B cell (primary cell): ENCODE measurements around the gene LYRM1. TPM values are rescaled to one million over a fixed set of nuclear protein-coding genes. Genes with fewer than 3 reads are reported as not detected.

Source experiments
- ATAC-seq: fragments of 200-7000 bp; cut with Tn5 transposase; one replicate; pipeline ENCODE4 v1.10.0; 2021; ENCODE audit warnings: low read depth, mild to moderate bottlenecking, moderate number of reproducible peaks, moderate library complexity
- CTCF ChIA-PET: fragments of 350-600 bp; sonication (Branson Sonifier 250); formaldehyde crosslinking; loops from one replicate; lab custom pipeline; 2021; ENCODE audit warnings: antibody characterized with exemption, inconsistent platforms; lab: Charles Lee
- POLR2A ChIA-PET: fragments of 350-600 bp; sonication (Branson Sonifier 250); formaldehyde crosslinking; loops from one replicate; lab custom pipeline; 2021; ENCODE audit warnings: antibody characterized with exemption; lab: Charles Lee
- DNase-seq: peaks from one replicate; pipeline ENCODE4 v3.0.0; 2013
- H2AFZ ChIP-seq: 2 replicates; pipeline ENCODE4 v1.6.1; 2012; ENCODE audit warnings: mild to moderate bottlenecking, low read depth, low read length; ENCODE audit not compliant: insufficient read depth, poor library complexity, severe bottlenecking
- H3K27ac ChIP-seq, 2 donors: 1 replicate in 1 of 2; 2 replicates in 1 of 2; pipeline ENCODE4 v1.5.1; 2012 to 2013; ENCODE audit warnings: low read length in 2 of 2, mild to moderate bottlenecking in 2 of 2, moderate library complexity in 1 of 2
- H3K27me3 ChIP-seq, 4 experiments: fragments of 200-600 bp in 1 of 4; sonication (generic) in 1 of 4; replicated peaks in 1 of 4; 1 replicate in 2 of 4; 2 replicates in 2 of 4; pipeline versions ENCODE4 v1.6.1 to v1.7.0; 2013 to 2016; ENCODE audit warnings: low read length in 3 of 4, mild to moderate bottlenecking in 2 of 4, mixed read lengths in 1 of 4, moderate library complexity in 1 of 4; ENCODE audit not compliant: insufficient read depth in 4 of 4, control insufficient read depth in 3 of 4; ENCODE audit errors: control extremely low read depth in 1 of 4
- H3K36me3 ChIP-seq, 2 experiments: replicated peaks in 1 of 2; 1 replicate in 1 of 2; 2 replicates in 1 of 2; pipeline versions ENCODE4 v1.6.1 to v1.7.1; 2013; ENCODE audit warnings: low read length in 1 of 2; ENCODE audit not compliant: insufficient read depth in 2 of 2, control insufficient read depth in 1 of 2; ENCODE audit errors: control extremely low read depth in 1 of 2, extremely low read depth in 1 of 2
- H3K4me1 ChIP-seq, 2 donors: fragments of 200-600 bp in 1 of 2; sonication (generic) in 1 of 2; 1 replicate in 1 of 2; 2 replicates in 1 of 2; pipeline versions ENCODE4 v1.5.1 to v1.6.1; 2013 to 2017; ENCODE audit warnings: low read length in 2 of 2; ENCODE audit not compliant: control insufficient read depth in 2 of 2, insufficient read depth in 2 of 2
- H3K4me2 ChIP-seq: replicated peaks from 2 replicates; pipeline ENCODE3; 2012; ENCODE audit warnings: mild to moderate bottlenecking, low read depth, low read length; ENCODE audit not compliant: poor library complexity, severe bottlenecking
- H3K4me3 ChIP-seq, 5 experiments: fragments of 200-600 bp in 1 of 5; sonication (generic) in 1 of 5; 1 replicate in 3 of 5; 2 replicates in 2 of 5; pipeline versions ENCODE4 v1.5.1 to v1.7.0; 2011 to 2016; ENCODE audit warnings: low read length in 4 of 5, mild to moderate bottlenecking in 4 of 5, low read depth in 2 of 5, control low read depth in 1 of 5, moderate library complexity in 1 of 5; ENCODE audit not compliant: insufficient read depth in 1 of 5; ENCODE audit errors: control extremely low read depth in 1 of 5, extremely low read depth in 1 of 5
- H3K79me2 ChIP-seq: fragments of 200-600 bp; sonication (generic); one replicate; pipeline ENCODE4 v1.6.0; 2016; ENCODE audit warnings: low read length; ENCODE audit not compliant: control insufficient read depth, insufficient read depth
- H3K9ac ChIP-seq: fragments of 200-600 bp; sonication (generic); 2 replicates; pipeline ENCODE4 v1.6.1; 2017; ENCODE audit warnings: mild to moderate bottlenecking, low read length, moderate library complexity
- H3K9me3 ChIP-seq, 3 donors: one replicate each; pipeline versions ENCODE4 v1.6.1 to v1.7.1; 2013; ENCODE audit warnings: low read length in 2 of 3; ENCODE audit not compliant: control insufficient read depth in 2 of 3, insufficient read depth in 1 of 3; ENCODE audit errors: control extremely low read depth in 1 of 3
- H4K20me1 ChIP-seq: 2 replicates; pipeline ENCODE4 v1.6.0; 2012; ENCODE audit warnings: mild to moderate bottlenecking, low read length; ENCODE audit not compliant: insufficient read depth, control insufficient read depth, poor library complexity, severe bottlenecking
- H3K27ac Mint-ChIP-seq: one replicate; pipeline ENCODE4 v1.8.0; 2021; ENCODE audit warnings: mixed read lengths
- H3K27me3 Mint-ChIP-seq: one replicate; pipeline ENCODE4 v1.8.0; 2021; ENCODE audit warnings: mixed read lengths
- H3K4me1 Mint-ChIP-seq: one replicate; pipeline ENCODE4 v1.8.0; 2021; ENCODE audit warnings: mixed read lengths
- H3K4me3 Mint-ChIP-seq: one replicate; pipeline ENCODE4 v1.8.0; 2021; ENCODE audit warnings: mixed read lengths
- H3K9me3 Mint-ChIP-seq: one replicate; pipeline ENCODE4 v1.8.0; 2022; ENCODE audit warnings: mixed read lengths; ENCODE audit not compliant: insufficient read depth
- EZH2 ChIP-seq: IDR thresholded peaks from 2 replicates; pipeline ENCODE4 v1.6.1; 2012; ENCODE audit warnings: borderline replicate concordance, low read depth, mild to moderate bottlenecking, moderate library complexity, low read length; ENCODE audit not compliant: insufficient read depth, poor library complexity, severe bottlenecking
- WGBS: methylation state at CpG from one replicate; pipeline ENCODE4 v1.1.5; 2013; ENCODE audit warnings: missing lambda C conversion rate; ENCODE audit not compliant: insufficient coverage; 5-methylcytosine and 5-hydroxymethylcytosine counted together
- intact Hi-C: fragments of 100-400 bp; cut with micrococcal nuclease; formaldehyde crosslinking; loops from one replicate; pipeline ENCODE4 v1.10.0; 2022
- polyA plus RNA-seq: library from polyadenylated mRNA; depleted of rRNA; stranded (reverse); fragments of >200 nt; gene quantifications from 2 replicates; pipeline ENCODE4 v1.2.3, GENCODE V29; 2012
- total RNA-seq, 2 donors: library from RNA; stranded (reverse); fragments of 120-200 nt in 1 of 2; gene quantifications; 1 replicate in 1 of 2; 2 replicates in 1 of 2; pipeline versions ENCODE4 v1.2.3 to v1.2.4, GENCODE V29; 2013 to 2022
- TF ChIP-seq, protein P1 (sequence below): fragments of 200-600 bp; IDR thresholded peaks from one replicate; pipeline ENCODE4 v1.8.0; 2022; ENCODE audit warnings: antibody characterized with exemption, mild to moderate bottlenecking

The LYRM1 gene
- total and polyA plus RNA-seq, 2 donors (not counting 1 experiment from before 2014, with no cell fraction given) = 20.0 to 21.8 TPM

DNA sequence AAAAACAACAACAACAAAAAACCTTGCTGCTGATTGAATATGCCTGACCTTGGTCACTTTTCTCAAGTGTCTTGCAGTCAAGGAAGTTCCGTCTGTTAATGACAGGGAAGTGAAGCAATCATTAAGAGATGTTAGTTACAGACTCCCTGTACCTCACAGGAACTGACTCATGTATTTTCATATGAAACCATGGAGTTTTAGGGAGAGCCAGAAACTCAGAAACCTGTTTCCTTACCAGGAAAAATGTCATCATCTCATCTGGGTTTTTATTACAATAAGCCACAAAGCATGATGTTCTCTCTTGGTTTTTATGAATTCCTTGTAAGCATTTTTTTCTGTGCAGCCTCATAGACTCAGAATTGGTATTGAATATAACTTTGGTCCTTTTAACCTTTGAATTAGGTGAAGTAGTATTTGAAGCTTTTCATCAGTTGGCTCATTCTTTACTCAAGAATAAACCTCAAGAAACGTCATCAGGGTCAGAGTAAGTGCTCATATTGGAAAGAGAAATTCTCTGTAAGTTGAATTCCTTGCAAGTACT, 10.3 kb downstream of the LYRM1 start:
- Histone ChIP-seq H3K27ac (no peak overlapping the region), H3K27me3 (no peaks in the 10 kb centered on the region), H4K20me1 (peaks cover 21% of the 10 kb centered on the region), H2AFZ (no peak overlapping the region), H3K79me2 (peaks cover 58% of the 10 kb centered on the region), H3K36me3 (no peaks in the 10 kb centered on the region), H3K9me3 (no peaks in the 10 kb centered on the region), H3K4me3 (no peak overlapping the region), H3K4me1 (no peaks in the 10 kb centered on the region), H3K4me2 (no peak overlapping the region), H3K9ac (no peak overlapping the region)
- DNase-seq (no peak), ATAC-seq (no peak)
- CTCF ChIA-PET = no interaction called here
- Mint-ChIP-seq H3K4me3 (no peak overlapping the region), H3K27ac (no peak overlapping the region), H3K9me3 (no peaks in the 10 kb centered on the region), H3K27me3 (no peaks in the 10 kb centered on the region), H3K4me1 (peaks cover 7% of the 10 kb centered on the region)
- TF ChIP-seq, protein P1, sequence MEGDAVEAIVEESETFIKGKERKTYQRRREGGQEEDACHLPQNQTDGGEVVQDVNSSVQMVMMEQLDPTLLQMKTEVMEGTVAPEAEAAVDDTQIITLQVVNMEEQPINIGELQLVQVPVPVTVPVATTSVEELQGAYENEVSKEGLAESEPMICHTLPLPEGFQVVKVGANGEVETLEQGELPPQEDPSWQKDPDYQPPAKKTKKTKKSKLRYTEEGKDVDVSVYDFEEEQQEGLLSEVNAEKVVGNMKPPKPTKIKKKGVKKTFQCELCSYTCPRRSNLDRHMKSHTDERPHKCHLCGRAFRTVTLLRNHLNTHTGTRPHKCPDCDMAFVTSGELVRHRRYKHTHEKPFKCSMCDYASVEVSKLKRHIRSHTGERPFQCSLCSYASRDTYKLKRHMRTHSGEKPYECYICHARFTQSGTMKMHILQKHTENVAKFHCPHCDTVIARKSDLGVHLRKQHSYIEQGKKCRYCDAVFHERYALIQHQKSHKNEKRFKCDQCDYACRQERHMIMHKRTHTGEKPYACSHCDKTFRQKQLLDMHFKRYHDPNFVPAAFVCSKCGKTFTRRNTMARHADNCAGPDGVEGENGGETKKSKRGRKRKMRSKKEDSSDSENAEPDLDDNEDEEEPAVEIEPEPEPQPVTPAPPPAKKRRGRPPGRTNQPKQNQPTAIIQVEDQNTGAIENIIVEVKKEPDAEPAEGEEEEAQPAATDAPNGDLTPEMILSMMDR = no peak
- TF ChIP-seq EZH2 = no peak
- intact Hi-C loops = no loop called here
- no CpG with 5 or more reads among the region's 2 CpGs for WGBS
- POLR2A ChIA-PET = no interaction called here

DNA sequence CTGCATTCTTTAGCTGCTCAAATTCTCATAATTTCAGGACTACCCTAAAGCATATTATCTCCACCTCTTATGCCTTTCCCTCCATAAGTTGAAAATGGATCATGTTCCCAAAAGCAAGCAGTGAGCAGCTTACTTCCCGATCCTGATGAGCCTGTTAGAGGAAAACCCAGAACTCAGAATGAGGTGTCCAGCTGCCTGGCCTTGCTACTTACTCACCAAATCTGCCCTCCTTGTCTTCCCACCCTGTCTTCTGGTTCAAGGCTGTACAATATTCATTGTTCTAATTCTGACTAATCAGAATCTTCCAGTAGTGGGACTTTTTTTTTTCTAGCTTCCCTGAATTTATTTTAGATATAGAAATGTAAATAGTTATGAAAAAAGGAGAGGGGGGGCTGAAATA, 10.8 kb downstream of the LYRM1 start:
- ChIA-PET CTCF (interaction anchor here (0.7 to 1.1 kb wide), 2 partner anchors 61 to 176 kb away, joined by 3 read pairs; no protein-coding TSS in a partner anchor), POLR2A (no interaction called here)
- no peak overlapping the region for H3K27ac Mint-ChIP-seq

More for the DNA sequence above, 10.8 kb downstream of the LYRM1 start:
- H3K27me3 Mint-ChIP-seq = no peaks in the 10 kb centered on the region
- peaks cover 7% of the 10 kb centered on the region for H3K4me1 Mint-ChIP-seq
- no peaks in the 10 kb centered on the region for H3K27me3 ChIP-seq
- no peak overlapping the region for H2AFZ ChIP-seq
- H3K4me3 ChIP-seq = no peak overlapping the region
- WGBS = 90% methylated on average over 1 of the region's 1 CpG
- H3K9me3 Mint-ChIP-seq = no peaks in the 10 kb centered on the region
- H3K4me3 Mint-ChIP-seq = no peak overlapping the region
- no peak for TF ChIP-seq EZH2
- TF ChIP-seq, protein P1 = no peak
- no peaks in the 10 kb centered on the region for H3K4me1 ChIP-seq
- H3K9ac ChIP-seq = no peak overlapping the region
- no peak for DNase-seq
- peaks cover 17% of the 10 kb centered on the region for H4K20me1 ChIP-seq
- H3K36me3 ChIP-seq = peaks cover 0 to 5% of the 10 kb centered on the region in 2 experiments
- intact Hi-C loops = no loop called here
- H3K9me3 ChIP-seq = no peaks in the 10 kb centered on the region
- no peak overlapping the region for H3K27ac ChIP-seq
- ATAC-seq = no peak
- no peak overlapping the region for H3K4me2 ChIP-seq
- peaks cover 58% of the 10 kb centered on the region for H3K79me2 ChIP-seq
